ENCODE measurements around the gene MYBPC3.
A peak's percentile ranks its signal among the peaks of the same experiment; 100 is the strongest.

Gene MYBPC3

DNA sequence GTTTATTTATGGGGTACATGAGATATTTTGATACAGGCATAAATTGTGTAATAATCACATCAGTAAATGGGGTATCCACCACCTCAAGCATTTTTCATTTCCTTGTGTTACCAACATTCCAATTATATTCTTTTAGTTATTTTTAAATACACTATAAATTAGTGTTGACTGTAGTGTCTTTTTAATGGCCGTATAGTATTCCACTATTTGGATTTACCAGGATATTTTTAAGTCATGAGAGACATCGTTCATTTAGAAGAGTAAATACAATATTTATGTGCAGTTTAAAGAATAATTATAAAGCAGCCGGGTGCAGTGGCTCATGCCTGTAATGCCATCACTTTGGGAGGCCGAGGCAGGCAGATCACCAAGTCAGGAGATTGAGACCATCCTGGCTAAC, 32.0 kb upstream of the MYBPC3 start:
- TF ChIP-seq, protein P1, sequence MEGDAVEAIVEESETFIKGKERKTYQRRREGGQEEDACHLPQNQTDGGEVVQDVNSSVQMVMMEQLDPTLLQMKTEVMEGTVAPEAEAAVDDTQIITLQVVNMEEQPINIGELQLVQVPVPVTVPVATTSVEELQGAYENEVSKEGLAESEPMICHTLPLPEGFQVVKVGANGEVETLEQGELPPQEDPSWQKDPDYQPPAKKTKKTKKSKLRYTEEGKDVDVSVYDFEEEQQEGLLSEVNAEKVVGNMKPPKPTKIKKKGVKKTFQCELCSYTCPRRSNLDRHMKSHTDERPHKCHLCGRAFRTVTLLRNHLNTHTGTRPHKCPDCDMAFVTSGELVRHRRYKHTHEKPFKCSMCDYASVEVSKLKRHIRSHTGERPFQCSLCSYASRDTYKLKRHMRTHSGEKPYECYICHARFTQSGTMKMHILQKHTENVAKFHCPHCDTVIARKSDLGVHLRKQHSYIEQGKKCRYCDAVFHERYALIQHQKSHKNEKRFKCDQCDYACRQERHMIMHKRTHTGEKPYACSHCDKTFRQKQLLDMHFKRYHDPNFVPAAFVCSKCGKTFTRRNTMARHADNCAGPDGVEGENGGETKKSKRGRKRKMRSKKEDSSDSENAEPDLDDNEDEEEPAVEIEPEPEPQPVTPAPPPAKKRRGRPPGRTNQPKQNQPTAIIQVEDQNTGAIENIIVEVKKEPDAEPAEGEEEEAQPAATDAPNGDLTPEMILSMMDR (conservative IDR thresholded peaks at IDR 0.05; ENCODE audit: control insufficient read depth, insufficient read depth, low read depth, low read length): no peak
- DNase-seq (ENCODE audit: low read depth): no peak

DNA sequence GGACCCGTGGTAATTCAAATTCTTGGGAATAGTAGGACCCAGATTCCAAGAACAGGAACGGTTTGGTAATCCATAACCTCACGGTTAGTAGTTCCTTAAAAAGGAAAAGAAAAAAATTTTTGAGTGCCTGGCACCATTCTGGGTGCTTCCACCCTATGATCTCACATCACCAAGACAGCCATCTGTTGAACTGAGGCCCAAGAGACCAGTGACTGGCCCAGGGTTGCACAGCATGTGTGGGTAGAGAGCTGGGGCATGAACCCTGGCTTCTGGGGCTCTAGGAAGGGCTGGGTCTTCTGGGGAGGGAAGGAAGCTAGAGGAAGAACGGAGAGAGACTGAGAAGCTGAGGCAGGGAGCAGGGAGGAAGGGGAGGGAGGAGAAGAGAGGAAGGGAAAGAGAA, 30.6 kb upstream of the MYBPC3 start:
- no peak overlapping the region for H3K4me3 ChIP-seq (ENCODE audit: control insufficient read depth, low read depth, low read length)
- TF ChIP-seq, protein P1 (conservative IDR thresholded peaks at IDR 0.05; ENCODE audit: control insufficient read depth, insufficient read depth, low read depth, low read length): no peak
- peak; percentile 26 for DNase-seq (ENCODE audit: low read depth)

More for the DNA sequence above, 32.0 kb upstream of the MYBPC3 start:
- no peak overlapping the region for H3K4me3 ChIP-seq (ENCODE audit: control insufficient read depth, low read depth, low read length)

DNA sequence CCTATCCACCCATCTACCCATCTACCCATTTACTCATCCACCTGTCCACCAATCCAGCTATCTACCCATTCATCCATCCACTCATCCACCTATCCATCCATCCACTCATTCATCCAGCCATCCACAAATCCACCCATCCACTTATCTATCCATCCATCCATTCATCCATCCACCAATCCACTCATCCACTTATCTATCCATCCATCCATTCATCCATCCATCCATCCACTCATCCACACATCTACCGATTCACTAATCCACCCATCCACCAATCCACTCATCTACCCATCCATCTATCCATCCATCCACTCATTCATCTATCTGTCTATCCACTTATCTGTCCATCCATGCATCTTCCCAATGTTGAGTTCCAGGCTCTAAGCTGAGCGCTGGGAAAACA, 27.6 kb upstream of the MYBPC3 start:
- TF ChIP-seq, protein P1 (conservative IDR thresholded peaks at IDR 0.05; ENCODE audit: control insufficient read depth, insufficient read depth, low read depth, low read length): no peak
- DNase-seq (ENCODE audit: low read depth): no peak
- no peak overlapping the region for H3K4me3 ChIP-seq (ENCODE audit: control insufficient read depth, low read depth, low read length)

DNA sequence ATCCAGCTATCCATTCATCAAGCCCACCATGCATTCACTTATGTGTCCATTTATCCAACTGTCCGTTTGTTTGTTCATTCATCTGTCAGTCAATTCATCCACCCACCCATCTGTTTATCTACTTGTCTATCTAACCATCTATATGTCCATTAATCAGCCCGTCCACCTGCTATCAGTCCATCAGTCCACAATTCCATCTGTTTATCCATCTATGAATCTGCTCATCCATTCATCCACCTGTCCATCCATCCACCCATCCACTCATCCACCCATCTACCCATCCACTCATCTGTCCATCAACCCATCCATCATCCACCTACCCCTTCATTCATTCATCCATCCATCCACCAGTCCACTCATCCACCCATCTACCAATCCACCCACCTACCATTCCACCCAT, 26.8 kb upstream of the MYBPC3 start:
- DNase-seq (ENCODE audit: low read depth): no peak
- TF ChIP-seq, protein P1 (conservative IDR thresholded peaks at IDR 0.05; ENCODE audit: control insufficient read depth, insufficient read depth, low read depth, low read length): no peak
- no peak overlapping the region for H3K4me3 ChIP-seq (ENCODE audit: control insufficient read depth, low read depth, low read length)

DNA sequence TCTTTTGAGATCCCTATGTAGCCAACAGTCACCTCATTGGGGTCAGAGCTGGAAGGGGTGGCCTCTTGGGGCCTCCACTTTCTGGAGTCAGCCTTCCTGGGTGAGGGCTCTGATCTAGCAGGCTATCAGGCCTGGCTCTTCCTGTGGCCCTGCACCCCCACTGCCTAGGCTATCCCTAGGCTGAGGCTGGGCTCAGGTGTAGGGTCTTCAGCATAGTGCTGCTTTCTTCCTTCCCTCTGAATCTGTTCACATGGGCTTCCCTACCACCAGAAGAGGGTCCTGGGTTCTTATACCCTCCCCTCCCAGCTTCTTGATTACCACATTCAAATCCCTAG, 26.3 kb upstream of the MYBPC3 start:
- DNase-seq (ENCODE audit: low read depth): no peak
- TF ChIP-seq, protein P1 (conservative IDR thresholded peaks at IDR 0.05; ENCODE audit: control insufficient read depth, insufficient read depth, low read depth, low read length): no peak
- no peak overlapping the region for H3K4me3 ChIP-seq (ENCODE audit: control insufficient read depth, low read depth, low read length)

DNA sequence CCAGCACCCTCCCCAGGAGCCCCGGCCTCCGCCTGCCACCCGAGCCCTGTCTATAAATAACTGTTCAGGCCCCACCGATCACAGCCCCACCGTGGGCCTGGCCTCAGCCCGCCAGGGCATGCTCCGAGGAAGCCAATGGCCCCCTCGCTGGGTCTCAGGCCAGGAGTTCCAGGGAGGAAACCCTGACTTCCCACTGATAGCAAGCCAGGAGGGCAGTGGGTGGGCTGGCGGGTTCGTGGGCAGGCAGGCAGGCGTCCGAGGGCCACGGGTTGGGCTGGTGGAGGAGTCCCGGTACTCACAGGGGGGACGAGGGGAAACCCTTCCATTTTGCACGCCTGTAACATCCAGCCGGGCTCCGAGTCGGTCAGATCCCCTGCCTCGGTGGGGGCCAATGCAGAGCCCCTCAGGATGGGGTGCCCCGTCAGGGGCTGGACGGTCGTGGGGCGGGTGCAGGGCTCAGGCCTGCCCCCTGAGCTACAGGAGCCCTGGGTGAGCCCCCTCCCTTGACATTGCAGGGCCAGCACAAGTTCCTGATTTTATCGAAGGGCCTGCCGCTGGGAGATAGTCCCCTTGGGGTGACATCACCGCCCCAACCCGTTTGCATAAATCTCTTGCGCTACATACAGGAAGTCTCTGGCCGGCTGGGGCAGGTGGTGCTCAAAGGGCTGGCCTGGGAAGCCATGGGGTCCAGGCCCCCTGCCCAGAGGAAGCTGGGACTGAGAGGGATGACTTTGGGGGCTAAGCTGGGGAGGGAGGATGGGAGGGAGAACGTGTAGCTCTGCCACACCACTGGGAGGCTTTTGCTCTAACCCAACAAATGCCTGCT, 25.7 kb upstream of the MYBPC3 start, which contains the start of gene SPI1:
SPI1 (minus strand) TSS at position 538 of the 826 bp plus-strand sequence; CDS start at position 344, 194 bp downstream.
- DNase-seq (ENCODE audit: low read depth): no peak
- TF ChIP-seq, protein P1 (conservative IDR thresholded peaks at IDR 0.05; ENCODE audit: control insufficient read depth, insufficient read depth, low read depth, low read length): no peak
- no peak within 1 kb of the TSS for H3K4me3 ChIP-seq (ENCODE audit: control insufficient read depth, low read depth, low read length)
